Measurements from ENCODE around the gene KLHL28.

DNA sequence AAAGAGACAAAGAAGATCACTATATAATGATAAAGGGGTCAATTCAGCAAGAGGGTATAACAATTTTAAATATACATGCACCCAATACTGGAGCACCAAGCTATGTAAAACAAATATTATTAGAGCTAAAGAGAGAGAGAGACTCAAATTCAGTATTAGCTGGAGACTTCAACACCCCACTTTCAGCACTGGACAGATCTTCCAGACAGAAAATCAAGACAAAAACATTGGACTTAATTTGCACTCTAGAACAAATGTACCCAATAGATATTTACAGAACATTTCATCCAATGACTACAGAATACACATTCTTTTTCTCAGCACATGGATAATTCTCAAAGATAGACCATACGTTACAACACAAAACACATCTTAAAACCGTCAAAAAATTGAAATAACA is 81.0 kb downstream of the KLHL28 start:
- TF ChIP-seq PPARA (CRISPR knock-in tag; IDR thresholded peaks at IDR 0.05; ENCODE audit: borderline replicate concordance) = no peak
- TF ChIP-seq, protein P1, sequence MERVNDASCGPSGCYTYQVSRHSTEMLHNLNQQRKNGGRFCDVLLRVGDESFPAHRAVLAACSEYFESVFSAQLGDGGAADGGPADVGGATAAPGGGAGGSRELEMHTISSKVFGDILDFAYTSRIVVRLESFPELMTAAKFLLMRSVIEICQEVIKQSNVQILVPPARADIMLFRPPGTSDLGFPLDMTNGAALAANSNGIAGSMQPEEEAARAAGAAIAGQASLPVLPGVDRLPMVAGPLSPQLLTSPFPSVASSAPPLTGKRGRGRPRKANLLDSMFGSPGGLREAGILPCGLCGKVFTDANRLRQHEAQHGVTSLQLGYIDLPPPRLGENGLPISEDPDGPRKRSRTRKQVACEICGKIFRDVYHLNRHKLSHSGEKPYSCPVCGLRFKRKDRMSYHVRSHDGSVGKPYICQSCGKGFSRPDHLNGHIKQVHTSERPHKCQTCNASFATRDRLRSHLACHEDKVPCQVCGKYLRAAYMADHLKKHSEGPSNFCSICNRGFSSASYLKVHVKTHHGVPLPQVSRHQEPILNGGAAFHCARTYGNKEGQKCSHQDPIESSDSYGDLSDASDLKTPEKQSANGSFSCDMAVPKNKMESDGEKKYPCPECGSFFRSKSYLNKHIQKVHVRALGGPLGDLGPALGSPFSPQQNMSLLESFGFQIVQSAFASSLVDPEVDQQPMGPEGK (CRISPR knock-in tag; IDR thresholded peaks at IDR 0.05; ENCODE audit: borderline replicate concordance) = no peak
- TF ChIP-seq GLIS3 (CRISPR knock-in tag; IDR thresholded peaks at IDR 0.05) = no peak
- TF ChIP-seq ARNTL (CRISPR knock-in tag; IDR thresholded peaks at IDR 0.05; ENCODE audit: borderline replicate concordance, low read depth) = no peak
- TF ChIP-seq ISL1 (CRISPR knock-in tag; IDR thresholded peaks at IDR 0.05) = no peak
- no peak for TF ChIP-seq ESRRG (CRISPR knock-in tag; IDR thresholded peaks at IDR 0.05)
- no peak for TF ChIP-seq ZC3H10 (CRISPR knock-in tag; IDR thresholded peaks at IDR 0.05)
- no peak for TF ChIP-seq SNAI2 (CRISPR knock-in tag; IDR thresholded peaks at IDR 0.05)
- TF ChIP-seq, protein P2, sequence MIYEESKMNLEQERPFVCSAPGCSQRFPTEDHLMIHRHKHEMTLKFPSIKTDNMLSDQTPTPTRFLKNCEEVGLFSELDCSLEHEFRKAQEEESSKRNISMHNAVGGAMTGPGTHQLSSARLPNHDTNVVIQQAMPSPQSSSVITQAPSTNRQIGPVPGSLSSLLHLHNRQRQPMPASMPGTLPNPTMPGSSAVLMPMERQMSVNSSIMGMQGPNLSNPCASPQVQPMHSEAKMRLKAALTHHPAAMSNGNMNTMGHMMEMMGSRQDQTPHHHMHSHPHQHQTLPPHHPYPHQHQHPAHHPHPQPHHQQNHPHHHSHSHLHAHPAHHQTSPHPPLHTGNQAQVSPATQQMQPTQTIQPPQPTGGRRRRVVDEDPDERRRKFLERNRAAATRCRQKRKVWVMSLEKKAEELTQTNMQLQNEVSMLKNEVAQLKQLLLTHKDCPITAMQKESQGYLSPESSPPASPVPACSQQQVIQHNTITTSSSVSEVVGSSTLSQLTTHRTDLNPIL (CRISPR knock-in tag; IDR thresholded peaks at IDR 0.05; ENCODE audit: low read depth) = no peak
- TF ChIP-seq, protein P3, sequence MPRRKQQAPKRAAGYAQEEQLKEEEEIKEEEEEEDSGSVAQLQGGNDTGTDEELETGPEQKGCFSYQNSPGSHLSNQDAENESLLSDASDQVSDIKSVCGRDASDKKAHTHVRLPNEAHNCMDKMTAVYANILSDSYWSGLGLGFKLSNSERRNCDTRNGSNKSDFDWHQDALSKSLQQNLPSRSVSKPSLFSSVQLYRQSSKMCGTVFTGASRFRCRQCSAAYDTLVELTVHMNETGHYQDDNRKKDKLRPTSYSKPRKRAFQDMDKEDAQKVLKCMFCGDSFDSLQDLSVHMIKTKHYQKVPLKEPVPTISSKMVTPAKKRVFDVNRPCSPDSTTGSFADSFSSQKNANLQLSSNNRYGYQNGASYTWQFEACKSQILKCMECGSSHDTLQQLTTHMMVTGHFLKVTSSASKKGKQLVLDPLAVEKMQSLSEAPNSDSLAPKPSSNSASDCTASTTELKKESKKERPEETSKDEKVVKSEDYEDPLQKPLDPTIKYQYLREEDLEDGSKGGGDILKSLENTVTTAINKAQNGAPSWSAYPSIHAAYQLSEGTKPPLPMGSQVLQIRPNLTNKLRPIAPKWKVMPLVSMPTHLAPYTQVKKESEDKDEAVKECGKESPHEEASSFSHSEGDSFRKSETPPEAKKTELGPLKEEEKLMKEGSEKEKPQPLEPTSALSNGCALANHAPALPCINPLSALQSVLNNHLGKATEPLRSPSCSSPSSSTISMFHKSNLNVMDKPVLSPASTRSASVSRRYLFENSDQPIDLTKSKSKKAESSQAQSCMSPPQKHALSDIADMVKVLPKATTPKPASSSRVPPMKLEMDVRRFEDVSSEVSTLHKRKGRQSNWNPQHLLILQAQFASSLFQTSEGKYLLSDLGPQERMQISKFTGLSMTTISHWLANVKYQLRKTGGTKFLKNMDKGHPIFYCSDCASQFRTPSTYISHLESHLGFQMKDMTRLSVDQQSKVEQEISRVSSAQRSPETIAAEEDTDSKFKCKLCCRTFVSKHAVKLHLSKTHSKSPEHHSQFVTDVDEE (CRISPR knock-in tag; IDR thresholded peaks at IDR 0.05) = no peak

Data from SK-N-SH treated with all-trans-retinoic acid at 6 μM for 48 hours (cell line).